SK-N-SH (cell line): ENCODE data around the gene OTOP2. TPM values are rescaled to one million over a fixed set of nuclear protein-coding genes. Genes with fewer than 3 reads are reported as not detected.

ENCODE experiments used
- CTCF ChIA-PET: fragments of 300-600, 350-600 bp; formaldehyde crosslinking; extraction: SDS; loops from one replicate; lab custom pipeline; 2021; lab: Yijun Ruan, JAX
- POLR2A ChIA-PET: fragments of 350-600 bp; sonication (Branson Sonifier 250); formaldehyde crosslinking; extraction: SDS; loops from one replicate; lab custom pipeline; 2020; ENCODE audit warnings: antibody characterized with exemption, inconsistent platforms; lab: Yijun Ruan, JAX
- DNase-seq: peaks from one replicate; pipeline ENCODE4 v3.0.0; 2012
- H2AFZ ChIP-seq: fragments of 200-600 bp; sonication (generic); 2 replicates; pipeline ENCODE4 v1.8.1; 2016; ENCODE audit warnings: antibody characterized with exemption, mild to moderate bottlenecking, low read depth
- H3F3A ChIP-seq: fragments of 200-600 bp; sonication (generic); replicated peaks from 2 replicates; pipeline ENCODE3; 2016; ENCODE audit warnings: antibody characterized with exemption, mild to moderate bottlenecking; ENCODE audit not compliant: insufficient read depth
- H3K27ac ChIP-seq, 2 experiments: fragments of 200-500 bp in 1 of 2; fragments of 200-600 bp in 1 of 2; sonication (Bioruptor generic) in 1 of 2; sonication (generic), shearing (Covaris generic) in 1 of 2; 2 replicates each; pipeline versions ENCODE4 v1.5.1 to v1.6.1; 2014 to 2016; ENCODE audit warnings: low read depth in 2 of 2, inconsistent platforms in 1 of 2, low read length in 1 of 2, mild to moderate bottlenecking in 1 of 2, mixed read lengths in 1 of 2
- H3K27me3 ChIP-seq: fragments of 200-600 bp; sonication (generic), shearing (Covaris generic); 2 replicates; pipeline ENCODE4 v1.6.1; 2016; ENCODE audit warnings: mixed run types; ENCODE audit not compliant: insufficient read depth
- H3K36me3 ChIP-seq, 2 experiments: fragments of 200-500 bp in 1 of 2; fragments of 200-600 bp in 1 of 2; sonication (Bioruptor generic) in 1 of 2; sonication (generic) in 1 of 2; replicated peaks in 1 of 2; 2 replicates each; pipeline versions ENCODE3 to v1.5.1; 2014 to 2016; ENCODE audit warnings: low read length in 1 of 2, mild to moderate bottlenecking in 1 of 2; ENCODE audit not compliant: insufficient read depth in 2 of 2, control insufficient read depth in 1 of 2
- H3K4me1 ChIP-seq, 2 experiments: fragments of 200-500 bp in 1 of 2; fragments of 200-600 bp in 1 of 2; sonication (Bioruptor generic) in 1 of 2; sonication (generic), shearing (Covaris generic) in 1 of 2; 2 replicates each; pipeline versions ENCODE4 v1.5.1 to v1.6.1; 2014 to 2016; ENCODE audit warnings: low read depth in 1 of 2, low read length in 1 of 2, mixed run types in 1 of 2; ENCODE audit not compliant: insufficient read depth in 2 of 2, control insufficient read depth in 1 of 2
- H3K4me2 ChIP-seq: fragments of 200-600 bp; sonication (generic), shearing (Covaris generic); 2 replicates; pipeline ENCODE4 v1.6.1; 2017; ENCODE audit warnings: mixed run types
- H3K4me3 ChIP-seq, 2 experiments: fragments of 200-500 bp in 1 of 2; fragments of 200-600 bp in 1 of 2; sonication (Bioruptor generic) in 1 of 2; sonication (generic), shearing (Covaris generic) in 1 of 2; 2 replicates each; pipeline versions ENCODE4 v1.5.1 to v1.8.1; 2014 to 2016; ENCODE audit warnings: low read depth in 2 of 2, inconsistent platforms in 1 of 2, low read length in 1 of 2, mild to moderate bottlenecking in 1 of 2, mixed read lengths in 1 of 2, moderate library complexity in 1 of 2
- H3K79me2 ChIP-seq: fragments of 200-600 bp; sonication (generic); 2 replicates; pipeline ENCODE4 v1.8.1; 2017; ENCODE audit warnings: mild to moderate bottlenecking; ENCODE audit not compliant: insufficient read depth
- H3K9ac ChIP-seq: fragments of 200-600 bp; sonication (generic); 2 replicates; pipeline ENCODE4 v1.6.1; 2017; ENCODE audit warnings: mixed run types
- H3K9me2 ChIP-seq: fragments of 200-600 bp; sonication (generic); 2 replicates; pipeline ENCODE4 v1.6.1; 2017; ENCODE audit warnings: mixed run types
- H3K9me3 ChIP-seq: fragments of 200-600 bp; sonication (generic); 2 replicates; pipeline ENCODE4 v1.6.1; 2017; ENCODE audit warnings: mixed run types, mild to moderate bottlenecking, moderate library complexity
- H4K20me1 ChIP-seq: fragments of 200-600 bp; sonication (generic); 2 replicates; pipeline ENCODE4 v1.6.1; 2017; ENCODE audit warnings: mild to moderate bottlenecking, mixed run types; ENCODE audit not compliant: insufficient read depth
- EZH2phosphoT487 ChIP-seq: fragments of 200-600 bp; sonication (generic); IDR thresholded peaks from 2 replicates; pipeline ENCODE4 v1.6.1; 2017; ENCODE audit warnings: low read depth, mixed run types, mild to moderate bottlenecking, antibody characterized with exemption, moderate library complexity, borderline replicate concordance
- FOSL2 ChIP-seq: IDR thresholded peaks from 2 replicates; pipeline ENCODE4 v1.4.0; 2012; ENCODE audit warnings: low read depth, mild to moderate bottlenecking, moderate library complexity, borderline replicate concordance
- FOXJ3 ChIP-seq: sonication (generic); formaldehyde crosslinking; IDR thresholded peaks from 2 replicates; pipeline ENCODE4 v1.5.1; 2020; ENCODE audit warnings: mild to moderate bottlenecking, missing genetic modification reagents
- GABPA ChIP-seq: IDR thresholded peaks from 2 replicates; pipeline ENCODE4 v1.4.0; 2012; ENCODE audit warnings: low read depth, mild to moderate bottlenecking
- GATA2 ChIP-seq: sonication (generic); formaldehyde crosslinking; IDR thresholded peaks from 2 replicates; pipeline ENCODE4 v1.5.0; 2020; ENCODE audit warnings: mild to moderate bottlenecking, missing genetic modification reagents
- MXI1 ChIP-seq: IDR thresholded peaks from 2 replicates; pipeline ENCODE4 v1.6.1; 2012; ENCODE audit warnings: mild to moderate bottlenecking, low read depth, low read length, improper control_type of control experiment
- RFX5 ChIP-seq: IDR thresholded peaks from 2 replicates; pipeline ENCODE4 v1.6.1; 2012; ENCODE audit warnings: mild to moderate bottlenecking, improper control_type of control experiment, low read length
- SIN3A ChIP-seq: IDR thresholded peaks from 2 replicates; pipeline ENCODE4 v1.6.1; 2012; ENCODE audit warnings: low read depth, mild to moderate bottlenecking, low read length, moderate library complexity, borderline replicate concordance
- TCF12 ChIP-seq: IDR thresholded peaks from 2 replicates; pipeline ENCODE4 v1.4.0; 2012
- TEAD4 ChIP-seq: IDR thresholded peaks from 2 replicates; pipeline ENCODE4 v1.4.0; 2012; ENCODE audit warnings: mild to moderate bottlenecking, borderline replicate concordance; ENCODE audit not compliant: insufficient read depth
- YY1 ChIP-seq: IDR thresholded peaks from 2 replicates; pipeline ENCODE4 v1.4.0; 2012; ENCODE audit warnings: low read depth, mild to moderate bottlenecking
- WGBS: methylation state at CpG from one replicate; pipeline ENCODE4 v1.1.6; 2017; ENCODE audit warnings: low lambda C conversion rate; 5-methylcytosine and 5-hydroxymethylcytosine counted together
- polyA plus RNA-seq, 3 experiments: library from polyadenylated mRNA; depleted of rRNA; stranded (reverse); fragments of >200 nt; gene quantifications; 2 replicates each; pipeline ENCODE4 v1.2.3, GENCODE V29; 2012
- TF ChIP-seq, protein P1 (sequence below): IDR thresholded peaks from 2 replicates; pipeline ENCODE4 v1.4.0; 2012; ENCODE audit warnings: low read depth
- TF ChIP-seq, protein P2 (sequence below): fragments of 150-350 bp; IDR thresholded peaks from 2 replicates; pipeline ENCODE4 v1.6.1; 2017; ENCODE audit warnings: antibody characterized with exemption, low read length, low read depth, borderline replicate concordance
- TF ChIP-seq, protein P3 (sequence below): fragments of 200-600 bp; sonication (generic); IDR thresholded peaks from 2 replicates; pipeline ENCODE4 v1.6.1; 2017; ENCODE audit warnings: antibody characterized with exemption, mild to moderate bottlenecking, moderate library complexity
- TF ChIP-seq, protein P4 (sequence below): fragments of 150-350 bp; IDR thresholded peaks from 2 replicates; pipeline ENCODE4 v1.6.1; 2016; ENCODE audit warnings: mild to moderate bottlenecking, low read depth, low read length
- TF ChIP-seq, protein P5 (sequence below): IDR thresholded peaks from 2 replicates; pipeline ENCODE4 v1.6.1; 2012; ENCODE audit warnings: mild to moderate bottlenecking, low read depth, low read length, moderate library complexity

Gene OTOP2
- polyA plus RNA-seq, 1 of the 3 experiments (the other 2 are of a cell fraction) = not detected

DNA sequence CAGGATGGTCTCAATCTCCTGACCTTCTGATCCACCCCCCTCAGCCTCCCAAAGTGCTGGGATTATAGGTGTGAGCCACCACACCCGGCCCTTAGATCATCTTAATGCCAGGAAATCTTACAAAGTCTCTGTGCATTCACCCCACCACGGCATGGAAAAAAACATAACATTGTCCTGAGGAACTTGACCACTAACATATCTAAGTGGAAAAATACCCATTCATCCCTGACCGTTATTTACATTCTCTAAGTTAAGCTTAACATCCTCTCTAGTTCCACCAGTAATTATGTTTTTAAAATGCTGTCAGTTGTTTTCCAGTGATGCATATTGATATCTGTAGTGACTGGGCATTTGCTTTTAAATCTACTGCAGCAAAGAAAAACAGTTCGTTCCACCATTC, 51.9 kb downstream of the OTOP2 start:
- no peak overlapping the region for H3K9ac ChIP-seq
- TF ChIP-seq SIN3A (no peak), TEAD4 (no peak), EZH2phosphoT487 (no peak), FOSL2 (no peak)
- TF ChIP-seq, protein P1, sequence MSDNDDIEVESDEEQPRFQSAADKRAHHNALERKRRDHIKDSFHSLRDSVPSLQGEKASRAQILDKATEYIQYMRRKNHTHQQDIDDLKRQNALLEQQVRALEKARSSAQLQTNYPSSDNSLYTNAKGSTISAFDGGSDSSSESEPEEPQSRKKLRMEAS = no peak
- TF ChIP-seq, protein P2, sequence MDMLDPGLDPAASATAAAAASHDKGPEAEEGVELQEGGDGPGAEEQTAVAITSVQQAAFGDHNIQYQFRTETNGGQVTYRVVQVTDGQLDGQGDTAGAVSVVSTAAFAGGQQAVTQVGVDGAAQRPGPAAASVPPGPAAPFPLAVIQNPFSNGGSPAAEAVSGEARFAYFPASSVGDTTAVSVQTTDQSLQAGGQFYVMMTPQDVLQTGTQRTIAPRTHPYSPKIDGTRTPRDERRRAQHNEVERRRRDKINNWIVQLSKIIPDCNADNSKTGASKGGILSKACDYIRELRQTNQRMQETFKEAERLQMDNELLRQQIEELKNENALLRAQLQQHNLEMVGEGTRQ = no peak
- TF ChIP-seq, protein P3, sequence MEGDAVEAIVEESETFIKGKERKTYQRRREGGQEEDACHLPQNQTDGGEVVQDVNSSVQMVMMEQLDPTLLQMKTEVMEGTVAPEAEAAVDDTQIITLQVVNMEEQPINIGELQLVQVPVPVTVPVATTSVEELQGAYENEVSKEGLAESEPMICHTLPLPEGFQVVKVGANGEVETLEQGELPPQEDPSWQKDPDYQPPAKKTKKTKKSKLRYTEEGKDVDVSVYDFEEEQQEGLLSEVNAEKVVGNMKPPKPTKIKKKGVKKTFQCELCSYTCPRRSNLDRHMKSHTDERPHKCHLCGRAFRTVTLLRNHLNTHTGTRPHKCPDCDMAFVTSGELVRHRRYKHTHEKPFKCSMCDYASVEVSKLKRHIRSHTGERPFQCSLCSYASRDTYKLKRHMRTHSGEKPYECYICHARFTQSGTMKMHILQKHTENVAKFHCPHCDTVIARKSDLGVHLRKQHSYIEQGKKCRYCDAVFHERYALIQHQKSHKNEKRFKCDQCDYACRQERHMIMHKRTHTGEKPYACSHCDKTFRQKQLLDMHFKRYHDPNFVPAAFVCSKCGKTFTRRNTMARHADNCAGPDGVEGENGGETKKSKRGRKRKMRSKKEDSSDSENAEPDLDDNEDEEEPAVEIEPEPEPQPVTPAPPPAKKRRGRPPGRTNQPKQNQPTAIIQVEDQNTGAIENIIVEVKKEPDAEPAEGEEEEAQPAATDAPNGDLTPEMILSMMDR = no peak
- TF ChIP-seq, all 33 proteins: peak for 0
- no peaks in the 10 kb centered on the region for H4K20me1 ChIP-seq
- no peaks in the 10 kb centered on the region for H3K79me2 ChIP-seq
- peaks cover 0 to 13% of the 10 kb centered on the region in 2 experiments; a peak in 1 of 4 replicates for H3K4me1 ChIP-seq
- no peak overlapping the region for H3K4me2 ChIP-seq
- H3K27me3 ChIP-seq = peaks cover 26% of the 10 kb centered on the region
- H3K36me3 ChIP-seq = no peaks in the 10 kb centered on the region
- H3K9me3 ChIP-seq = no peaks in the 10 kb centered on the region
- ChIA-PET POLR2A (no interaction called here), CTCF (interaction anchor here (0.8 to 12.5 kb wide), 4 partner anchors 13 to 53 kb away, joined by 4 to 219 read pairs (median 42); partner anchors contain the start of genes CDR2L and USH1G)
- H3K4me3 ChIP-seq = no peak overlapping the region
- peaks cover 5% of the 10 kb centered on the region for H3F3A ChIP-seq
- H2AFZ ChIP-seq = no peak overlapping the region
- H3K9me2 ChIP-seq = no peaks in the 10 kb centered on the region
- 67% methylated on average over 4 of the region's 4 CpGs for WGBS
- no peak overlapping the region for H3K27ac ChIP-seq
- DNase-seq = no peak

DNA sequence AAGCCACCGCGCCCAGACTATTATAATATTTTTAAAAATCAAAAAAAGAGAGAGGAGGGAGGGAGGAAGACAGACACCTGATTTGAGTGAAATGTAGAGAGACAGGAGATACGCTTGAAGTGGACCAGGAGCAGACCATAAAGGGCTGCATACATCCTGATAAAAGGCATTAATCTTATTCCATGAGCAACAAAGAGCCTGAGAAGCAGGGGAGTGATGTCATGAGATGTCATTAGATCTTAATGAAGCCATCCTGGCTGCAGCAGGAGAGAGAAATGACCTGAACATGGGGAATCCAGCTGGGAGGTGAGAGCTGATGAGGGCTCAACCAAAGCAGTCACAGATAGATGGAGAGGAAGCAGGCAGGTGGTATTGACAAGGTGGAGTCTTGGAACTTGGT, 53.7 kb downstream of the OTOP2 start:
- Histone ChIP-seq H3K9me2 (no peaks in the 10 kb centered on the region), H3K9ac (no peak overlapping the region)
- TF ChIP-seq, protein P3 = no peak
- TF ChIP-seq GABPA (no peak), EZH2phosphoT487 (no peak), MXI1 (no peak), FOXJ3 (CRISPR knock-in tag) (no peak), YY1 (no peak), GATA2 (no peak), RFX5 (no peak), TCF12 (no peak)
- TF ChIP-seq, protein P4, sequence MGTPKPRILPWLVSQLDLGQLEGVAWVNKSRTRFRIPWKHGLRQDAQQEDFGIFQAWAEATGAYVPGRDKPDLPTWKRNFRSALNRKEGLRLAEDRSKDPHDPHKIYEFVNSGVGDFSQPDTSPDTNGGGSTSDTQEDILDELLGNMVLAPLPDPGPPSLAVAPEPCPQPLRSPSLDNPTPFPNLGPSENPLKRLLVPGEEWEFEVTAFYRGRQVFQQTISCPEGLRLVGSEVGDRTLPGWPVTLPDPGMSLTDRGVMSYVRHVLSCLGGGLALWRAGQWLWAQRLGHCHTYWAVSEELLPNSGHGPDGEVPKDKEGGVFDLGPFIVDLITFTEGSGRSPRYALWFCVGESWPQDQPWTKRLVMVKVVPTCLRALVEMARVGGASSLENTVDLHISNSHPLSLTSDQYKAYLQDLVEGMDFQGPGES = no peak
- TF ChIP-seq, protein P5, sequence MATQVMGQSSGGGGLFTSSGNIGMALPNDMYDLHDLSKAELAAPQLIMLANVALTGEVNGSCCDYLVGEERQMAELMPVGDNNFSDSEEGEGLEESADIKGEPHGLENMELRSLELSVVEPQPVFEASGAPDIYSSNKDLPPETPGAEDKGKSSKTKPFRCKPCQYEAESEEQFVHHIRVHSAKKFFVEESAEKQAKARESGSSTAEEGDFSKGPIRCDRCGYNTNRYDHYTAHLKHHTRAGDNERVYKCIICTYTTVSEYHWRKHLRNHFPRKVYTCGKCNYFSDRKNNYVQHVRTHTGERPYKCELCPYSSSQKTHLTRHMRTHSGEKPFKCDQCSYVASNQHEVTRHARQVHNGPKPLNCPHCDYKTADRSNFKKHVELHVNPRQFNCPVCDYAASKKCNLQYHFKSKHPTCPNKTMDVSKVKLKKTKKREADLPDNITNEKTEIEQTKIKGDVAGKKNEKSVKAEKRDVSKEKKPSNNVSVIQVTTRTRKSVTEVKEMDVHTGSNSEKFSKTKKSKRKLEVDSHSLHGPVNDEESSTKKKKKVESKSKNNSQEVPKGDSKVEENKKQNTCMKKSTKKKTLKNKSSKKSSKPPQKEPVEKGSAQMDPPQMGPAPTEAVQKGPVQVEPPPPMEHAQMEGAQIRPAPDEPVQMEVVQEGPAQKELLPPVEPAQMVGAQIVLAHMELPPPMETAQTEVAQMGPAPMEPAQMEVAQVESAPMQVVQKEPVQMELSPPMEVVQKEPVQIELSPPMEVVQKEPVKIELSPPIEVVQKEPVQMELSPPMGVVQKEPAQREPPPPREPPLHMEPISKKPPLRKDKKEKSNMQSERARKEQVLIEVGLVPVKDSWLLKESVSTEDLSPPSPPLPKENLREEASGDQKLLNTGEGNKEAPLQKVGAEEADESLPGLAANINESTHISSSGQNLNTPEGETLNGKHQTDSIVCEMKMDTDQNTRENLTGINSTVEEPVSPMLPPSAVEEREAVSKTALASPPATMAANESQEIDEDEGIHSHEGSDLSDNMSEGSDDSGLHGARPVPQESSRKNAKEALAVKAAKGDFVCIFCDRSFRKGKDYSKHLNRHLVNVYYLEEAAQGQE = no peak

More for the DNA sequence above, 53.7 kb downstream of the OTOP2 start:
- Histone ChIP-seq H3K79me2 (peaks cover 3% of the 10 kb centered on the region; the same call in 1 of the 2 replicates), H2AFZ (no peak overlapping the region), H4K20me1 (no peaks in the 10 kb centered on the region), H3K4me3 (no peak overlapping the region), H3K27ac (no peak overlapping the region), H3K4me2 (no peak overlapping the region), H3K9me3 (no peaks in the 10 kb centered on the region), H3K36me3 (no peaks in the 10 kb centered on the region), H3K4me1 (peaks cover 5 to 11% of the 10 kb centered on the region in 2 experiments; a peak in 2 of 4 replicates), H3K27me3 (peaks cover 17% of the 10 kb centered on the region), H3F3A (peaks cover 11% of the 10 kb centered on the region)
- WGBS = 83% methylated on average over 3 of the region's 3 CpGs
- no peak for DNase-seq
- CTCF ChIA-PET = interaction anchor here (1.0 to 12.5 kb wide), 3 partner anchors 10 to 128 kb away, joined by 3 to 219 read pairs (median 4); partner anchors contain the start of gene CDR2L
- POLR2A ChIA-PET = interaction anchor here (1.6 kb wide), 1 partner anchor 35 kb away, joined by 5 read pairs; the partner anchor contains the start of gene MRPL58
